Liver (tissue), 9 donors: ENCODE measurements around the gene NSFL1C. TPM values are rescaled to one million over a fixed set of nuclear protein-coding genes. Genes with fewer than 3 reads are reported as not detected.

Experiments
- DNase-seq: peaks from one replicate; pipeline ENCODE4 v3.0.0-alpha.2; 2017; ENCODE audit warnings: low spot score
- H3K27ac ChIP-seq, 2 donors: one replicate each; pipeline ENCODE4 v1.7.0; 2013; ENCODE audit warnings: inconsistent platforms in 2 of 2, low read length in 2 of 2, control low read depth in 1 of 2, low read depth in 1 of 2, mild to moderate bottlenecking in 1 of 2
- H3K27me3 ChIP-seq, 4 donors: one replicate each; pipeline versions ENCODE4 v1.6.1 to v1.7.0; 2013; ENCODE audit warnings: low read length in 3 of 4, inconsistent platforms in 1 of 4, mild to moderate bottlenecking in 1 of 4, moderate library complexity in 1 of 4; ENCODE audit not compliant: control insufficient read depth in 4 of 4, insufficient read depth in 4 of 4
- H3K36me3 ChIP-seq, 4 donors: one replicate each; pipeline versions ENCODE4 v1.6.1 to v1.7.0; 2013; ENCODE audit warnings: low read length in 3 of 4, mild to moderate bottlenecking in 3 of 4, low read depth in 1 of 4, moderate library complexity in 1 of 4; ENCODE audit not compliant: control insufficient read depth in 4 of 4, insufficient read depth in 3 of 4
- H3K4me1 ChIP-seq, 4 donors: one replicate each; pipeline versions ENCODE4 v1.6.1 to v1.7.0; 2013; ENCODE audit warnings: low read length in 3 of 4, mild to moderate bottlenecking in 3 of 4, moderate library complexity in 1 of 4; ENCODE audit not compliant: control insufficient read depth in 4 of 4, insufficient read depth in 4 of 4
- H3K4me3 ChIP-seq, 3 donors: one replicate each; pipeline versions ENCODE4 v1.6.1 to v1.7.0; 2013; ENCODE audit warnings: low read length in 3 of 3, control low read depth in 1 of 3, low read depth in 1 of 3, mild to moderate bottlenecking in 1 of 3
- H3K9ac ChIP-seq, 2 donors: one replicate each; pipeline ENCODE4 v1.7.0; 2013; ENCODE audit warnings: low read length in 2 of 2, mild to moderate bottlenecking in 2 of 2, moderate library complexity in 2 of 2, control low read depth in 1 of 2, low read depth in 1 of 2
- H3K9me3 ChIP-seq, 4 donors: one replicate each; pipeline versions ENCODE4 v1.6.1 to v1.7.0; 2013; ENCODE audit warnings: low read length in 3 of 4; ENCODE audit not compliant: control insufficient read depth in 4 of 4
- FOXA1 ChIP-seq: IDR thresholded peaks from 2 replicates; pipeline ENCODE4 v1.6.1; 2016; ENCODE audit warnings: antibody characterized with exemption
- GABPA ChIP-seq, 2 donors: IDR thresholded peaks in 1 of 2; conservative IDR thresholded peaks in 1 of 2; 2 replicates each; pipeline ENCODE4 v1.6.1; 2016; ENCODE audit warnings: antibody characterized with exemption in 2 of 2, mild to moderate bottlenecking in 1 of 2, moderate library complexity in 1 of 2
- HNF4A ChIP-seq, 2 donors: conservative IDR thresholded peaks; 2 replicates each; pipeline ENCODE4 v1.6.1; 2016; ENCODE audit warnings: antibody characterized with exemption in 2 of 2, mild to moderate bottlenecking in 2 of 2
- JUND ChIP-seq, 2 donors: IDR thresholded peaks; 2 replicates each; pipeline ENCODE4 v1.6.1; 2016; ENCODE audit warnings: antibody characterized with exemption in 2 of 2
- TAF1 ChIP-seq: conservative IDR thresholded peaks from 2 replicates; pipeline ENCODE4 v1.6.1; 2016; ENCODE audit warnings: antibody characterized with exemption, mild to moderate bottlenecking
- WGBS: extraction: QIAGEN DNeasy Blood & Tissue Kit; methylation state at CpG from one replicate; pipeline ENCODE4 v1.1.7; 2013; 5-methylcytosine and 5-hydroxymethylcytosine counted together
- polyA plus RNA-seq, 2 donors: library from polyadenylated mRNA; stranded (reverse) in 1 of 2; unstranded in 1 of 2; fragments of 200-250 nt in 1 of 2; fragments of >200 nt in 1 of 2; fragmentation: Nextera tagmentation in 1 of 2; extraction: Ambion mirVana in 1 of 2; gene quantifications; one replicate each; pipeline versions ENCODE4 v1.2.1 to v1.2.3, GENCODE V29; 2013 to 2015
- total RNA-seq, 2 donors: library from RNA; depleted of rRNA; stranded (reverse); fragments of >200 nt; gene quantifications; one replicate each; pipeline ENCODE4 v1.2.3, GENCODE V29; 2014
- TF ChIP-seq, protein P1 (sequence below): IDR thresholded peaks from 2 replicates; pipeline ENCODE4 v1.6.1; 2016; ENCODE audit warnings: antibody characterized with exemption
- TF ChIP-seq, protein P2 (sequence below): IDR thresholded peaks from 2 replicates; pipeline ENCODE4 v1.6.1; 2016; ENCODE audit warnings: antibody characterized with exemption, mild to moderate bottlenecking
- TF ChIP-seq, protein P3 (sequence below): IDR thresholded peaks from 2 replicates; pipeline ENCODE4 v1.6.1; 2016; ENCODE audit warnings: antibody characterized with exemption
- TF ChIP-seq, protein P4 (sequence below): IDR thresholded peaks from 2 replicates; pipeline ENCODE4 v1.6.1; 2016; ENCODE audit warnings: antibody characterized with exemption
- donor health status: healthy.
- donor health status: healthy.
- donor health status: healthy.
- donor health status: healthy.
- donor health status: healthy.

Gene NSFL1C
- total and polyA plus RNA-seq, 4 donors = 13.7 to 49.0 (median 34.7) TPM

DNA sequence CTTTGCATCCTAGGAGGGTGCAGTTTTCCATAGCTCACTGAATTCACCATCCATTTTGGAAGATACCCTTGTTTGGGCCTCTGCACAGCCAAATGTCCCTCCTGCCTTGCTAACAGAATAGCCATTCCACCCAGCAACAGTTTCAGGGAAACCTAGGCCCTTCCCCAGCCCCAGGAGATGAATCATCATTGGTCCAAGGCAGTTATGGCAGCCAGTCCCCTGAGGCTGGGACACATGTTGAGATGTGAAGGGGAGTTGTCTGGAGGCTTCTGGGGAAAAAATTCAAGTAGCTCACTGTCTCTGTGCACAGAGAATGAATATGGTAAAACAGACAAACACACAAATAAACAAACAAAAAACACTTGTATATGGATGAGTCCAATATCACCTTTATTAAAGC is 41.9 kb upstream of the NSFL1C start:
- Histone ChIP-seq H3K36me3 (no peaks in the 10 kb centered on the region), H3K9me3 (no peaks in the 10 kb centered on the region), H3K4me1 (no peaks in the 10 kb centered on the region), H3K9ac (no peak overlapping the region), H3K27me3 (peaks cover 0 to 2% (median 0%) of the 10 kb centered on the region in 4 donors), H3K27ac (no peak overlapping the region), H3K4me3 (no peak overlapping the region)
- TF ChIP-seq GABPA (IDR thresholded peaks at IDR 0.05 in 1 of 2, conservative IDR thresholded peaks at IDR 0.05 in 1 of 2) = no peak
- TF ChIP-seq TAF1 = no peak
- TF ChIP-seq, protein P1, sequence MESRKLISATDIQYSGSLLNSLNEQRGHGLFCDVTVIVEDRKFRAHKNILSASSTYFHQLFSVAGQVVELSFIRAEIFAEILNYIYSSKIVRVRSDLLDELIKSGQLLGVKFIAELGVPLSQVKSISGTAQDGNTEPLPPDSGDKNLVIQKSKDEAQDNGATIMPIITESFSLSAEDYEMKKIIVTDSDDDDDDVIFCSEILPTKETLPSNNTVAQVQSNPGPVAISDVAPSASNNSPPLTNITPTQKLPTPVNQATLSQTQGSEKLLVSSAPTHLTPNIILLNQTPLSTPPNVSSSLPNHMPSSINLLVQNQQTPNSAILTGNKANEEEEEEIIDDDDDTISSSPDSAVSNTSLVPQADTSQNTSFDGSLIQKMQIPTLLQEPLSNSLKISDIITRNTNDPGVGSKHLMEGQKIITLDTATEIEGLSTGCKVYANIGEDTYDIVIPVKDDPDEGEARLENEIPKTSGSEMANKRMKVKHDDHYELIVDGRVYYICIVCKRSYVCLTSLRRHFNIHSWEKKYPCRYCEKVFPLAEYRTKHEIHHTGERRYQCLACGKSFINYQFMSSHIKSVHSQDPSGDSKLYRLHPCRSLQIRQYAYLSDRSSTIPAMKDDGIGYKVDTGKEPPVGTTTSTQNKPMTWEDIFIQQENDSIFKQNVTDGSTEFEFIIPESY = no peak
- no peak for TF ChIP-seq HNF4A (conservative IDR thresholded peaks at IDR 0.05)
- no peak for TF ChIP-seq FOXA1
- DNase-seq = no peak

DNA sequence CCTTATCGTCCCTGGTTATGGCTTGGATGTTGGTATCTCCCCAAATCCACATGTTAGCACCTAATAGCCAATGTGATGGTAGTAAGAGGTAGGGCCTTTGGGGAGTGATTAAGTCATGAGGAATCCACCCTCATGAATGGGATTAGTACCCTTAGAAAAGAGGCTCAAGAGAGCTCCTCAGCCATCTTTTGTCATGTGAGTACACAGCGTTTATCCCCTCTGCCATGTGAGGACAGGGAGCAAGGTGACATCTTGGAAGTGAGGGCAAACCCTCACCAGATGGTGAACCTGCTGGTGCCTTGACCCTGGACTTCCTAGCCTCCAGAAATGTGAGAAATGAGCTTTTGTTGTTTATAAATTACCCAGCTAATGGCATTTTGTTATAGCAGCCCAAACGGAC is 40.6 kb upstream of the NSFL1C start:
- Histone ChIP-seq H3K27me3 (peaks cover 0 to 2% (median 0%) of the 10 kb centered on the region in 4 donors), H3K9ac (no peak overlapping the region), H3K9me3 (no peaks in the 10 kb centered on the region), H3K27ac (no peak overlapping the region), H3K36me3 (no peaks in the 10 kb centered on the region), H3K4me3 (no peak overlapping the region), H3K4me1 (no peaks in the 10 kb centered on the region)
- WGBS = 75% methylated on average over 3 of the region's 3 CpGs
- DNase-seq = no peak
- no peak for TF ChIP-seq HNF4A (conservative IDR thresholded peaks at IDR 0.05)

DNA sequence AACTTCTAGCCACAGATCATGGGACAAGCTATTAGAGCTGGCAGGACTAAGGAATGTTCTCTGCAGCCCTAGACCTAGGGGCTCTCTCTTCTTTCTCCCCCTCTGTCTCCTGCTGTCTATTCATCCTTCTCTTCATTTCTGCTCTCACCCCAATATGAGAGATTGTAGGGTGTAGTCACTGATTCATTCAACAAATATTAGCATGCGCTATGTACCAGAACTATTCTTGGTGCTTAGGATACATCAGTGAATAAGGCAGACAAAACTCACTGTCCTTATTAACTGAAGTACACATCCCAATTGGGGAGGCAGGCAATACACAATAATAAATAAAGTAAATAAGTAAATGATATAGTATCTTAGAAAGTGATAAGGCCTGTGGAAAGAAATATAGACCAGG is 39.2 kb upstream of the NSFL1C start:
- WGBS = 95% methylated on average over 1 of the region's 1 CpG
- no peak overlapping the region for H3K9ac ChIP-seq
- no peaks in the 10 kb centered on the region for H3K9me3 ChIP-seq
- peaks cover 0 to 2% (median 0%) of the 10 kb centered on the region in 4 donors for H3K27me3 ChIP-seq
- H3K36me3 ChIP-seq = no peaks in the 10 kb centered on the region
- TF ChIP-seq JUND (IDR thresholded peaks at IDR 0.05) = no peak
- TF ChIP-seq, protein P2, sequence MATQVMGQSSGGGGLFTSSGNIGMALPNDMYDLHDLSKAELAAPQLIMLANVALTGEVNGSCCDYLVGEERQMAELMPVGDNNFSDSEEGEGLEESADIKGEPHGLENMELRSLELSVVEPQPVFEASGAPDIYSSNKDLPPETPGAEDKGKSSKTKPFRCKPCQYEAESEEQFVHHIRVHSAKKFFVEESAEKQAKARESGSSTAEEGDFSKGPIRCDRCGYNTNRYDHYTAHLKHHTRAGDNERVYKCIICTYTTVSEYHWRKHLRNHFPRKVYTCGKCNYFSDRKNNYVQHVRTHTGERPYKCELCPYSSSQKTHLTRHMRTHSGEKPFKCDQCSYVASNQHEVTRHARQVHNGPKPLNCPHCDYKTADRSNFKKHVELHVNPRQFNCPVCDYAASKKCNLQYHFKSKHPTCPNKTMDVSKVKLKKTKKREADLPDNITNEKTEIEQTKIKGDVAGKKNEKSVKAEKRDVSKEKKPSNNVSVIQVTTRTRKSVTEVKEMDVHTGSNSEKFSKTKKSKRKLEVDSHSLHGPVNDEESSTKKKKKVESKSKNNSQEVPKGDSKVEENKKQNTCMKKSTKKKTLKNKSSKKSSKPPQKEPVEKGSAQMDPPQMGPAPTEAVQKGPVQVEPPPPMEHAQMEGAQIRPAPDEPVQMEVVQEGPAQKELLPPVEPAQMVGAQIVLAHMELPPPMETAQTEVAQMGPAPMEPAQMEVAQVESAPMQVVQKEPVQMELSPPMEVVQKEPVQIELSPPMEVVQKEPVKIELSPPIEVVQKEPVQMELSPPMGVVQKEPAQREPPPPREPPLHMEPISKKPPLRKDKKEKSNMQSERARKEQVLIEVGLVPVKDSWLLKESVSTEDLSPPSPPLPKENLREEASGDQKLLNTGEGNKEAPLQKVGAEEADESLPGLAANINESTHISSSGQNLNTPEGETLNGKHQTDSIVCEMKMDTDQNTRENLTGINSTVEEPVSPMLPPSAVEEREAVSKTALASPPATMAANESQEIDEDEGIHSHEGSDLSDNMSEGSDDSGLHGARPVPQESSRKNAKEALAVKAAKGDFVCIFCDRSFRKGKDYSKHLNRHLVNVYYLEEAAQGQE = no peak
- TF ChIP-seq, protein P3, sequence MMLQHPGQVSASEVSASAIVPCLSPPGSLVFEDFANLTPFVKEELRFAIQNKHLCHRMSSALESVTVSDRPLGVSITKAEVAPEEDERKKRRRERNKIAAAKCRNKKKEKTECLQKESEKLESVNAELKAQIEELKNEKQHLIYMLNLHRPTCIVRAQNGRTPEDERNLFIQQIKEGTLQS = no peak
- TF ChIP-seq, protein P4, sequence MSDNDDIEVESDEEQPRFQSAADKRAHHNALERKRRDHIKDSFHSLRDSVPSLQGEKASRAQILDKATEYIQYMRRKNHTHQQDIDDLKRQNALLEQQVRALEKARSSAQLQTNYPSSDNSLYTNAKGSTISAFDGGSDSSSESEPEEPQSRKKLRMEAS = no peak
- TF ChIP-seq, protein P1 = no peak
- TF ChIP-seq TAF1 = no peak
- no peak for DNase-seq
- no peaks in the 10 kb centered on the region for H3K4me1 ChIP-seq
- H3K4me3 ChIP-seq = no peak overlapping the region
- H3K27ac ChIP-seq = no peak overlapping the region
